Measurements from ENCODE around the gene PPP3R2.
"Not testable (repeated sequence)": the region's sequence is repeated elsewhere in the genome, so short reads cannot be mapped to it uniquely, and the experiment has no call there.

GRCh38 chr9:101590074-101590473 lies 4.7 kb downstream of the PPP3R2 start:
- TF ChIP-seq CTCF (IDR thresholded peaks at IDR 0.05; ENCODE audit: low read depth, low read length); POLR2A (IDR thresholded peaks at IDR 0.05; ENCODE audit: extremely low read depth, insufficient read length); MYC (IDR thresholded peaks at IDR 0.05; ENCODE audit: low read depth, low read length): not testable (repeated sequence)
